ENCODE data around the gene ORAI3. TPM values are rescaled to one million over a fixed set of nuclear protein-coding genes. Genes with fewer than 3 reads are reported as not detected.

Gene ORAI3
- total RNA-seq, 1 experiment from 2014 or later: 10.8 TPM

- peak overlapping the region; percentile 70 for H3K4me3 Mint-ChIP-seq
- CTCF ChIA-PET: interaction anchor here (0.5 to 8.2 kb wide), 12 partner anchors 12 to 475 kb away, joined by 3 to 79 read pairs (median 5); partner anchors contain the start of gene HSD3B7
- H3K27me3 Mint-ChIP-seq (ENCODE audit: low read depth): peaks cover 7% of the 10 kb centered on the region; the same call in 1 of the 2 replicates
Observed at GRCh38 chr16:30997725-30998711, 49.1 kb downstream of the ORAI3 start.

More at GRCh38 chr16:30997725-30998711, 49.1 kb downstream of the ORAI3 start:
- no peak for DNase-seq (ENCODE audit: low spot score)
- Mint-ChIP-seq H3K9me3 (no peaks in the 10 kb centered on the region), H3K36me3 (no peaks in the 10 kb centered on the region), H3K4me1 (peaks cover 16% of the 10 kb centered on the region), H3K27ac (0 out of 2 replicates have a peak overlapping the region, but pooled peaks have one; percentile 16)
- peak; percentile 3; the same call in 1 of the 2 replicates for ATAC-seq
- no peak for TF ChIP-seq ZBTB21 (CRISPR knock-in tag; IDR thresholded peaks at IDR 0.05; ENCODE audit: borderline replicate concordance)
- no peak for TF ChIP-seq JUN (CRISPR knock-in tag; IDR thresholded peaks at IDR 0.05)
- TF ChIP-seq ZNF671 (CRISPR knock-in tag; IDR thresholded peaks at IDR 0.05): no peak
- no peak for TF ChIP-seq SOX15 (CRISPR knock-in tag; IDR thresholded peaks at IDR 0.05)
- no peak for TF ChIP-seq TP53 (CRISPR knock-in tag; IDR thresholded peaks at IDR 0.05)
- TF ChIP-seq ZNF121 (CRISPR knock-in tag; IDR thresholded peaks at IDR 0.05): no peak
- TF ChIP-seq AR (CRISPR knock-in tag; IDR thresholded peaks at IDR 0.05): no peak
- TF ChIP-seq ATF2 (CRISPR knock-in tag; IDR thresholded peaks at IDR 0.05; ENCODE audit: borderline replicate concordance, low read depth): no peak
- no peak for TF ChIP-seq USF1 (CRISPR knock-in tag; IDR thresholded peaks at IDR 0.05)
- TF ChIP-seq E2F4 (CRISPR knock-in tag; IDR thresholded peaks at IDR 0.05; ENCODE audit: borderline replicate concordance, low read depth): no peak
- TF ChIP-seq TCF7 (CRISPR knock-in tag; IDR thresholded peaks at IDR 0.05; ENCODE audit: low read depth): no peak
- TF ChIP-seq RORB (CRISPR knock-in tag; IDR thresholded peaks at IDR 0.05): no peak
- TF ChIP-seq MAX (CRISPR knock-in tag; IDR thresholded peaks at IDR 0.05): no peak
- no peak for TF ChIP-seq SMAD4 (CRISPR knock-in tag; IDR thresholded peaks at IDR 0.05)
- TF ChIP-seq ZBTB43 (CRISPR knock-in tag; IDR thresholded peaks at IDR 0.05): no peak
- TF ChIP-seq GABPB1 (CRISPR knock-in tag; IDR thresholded peaks at IDR 0.05): no peak
- POLR2A ChIA-PET: interaction anchor here (0.6 to 1.8 kb wide), 6 partner anchors 12 to 448 kb away, joined by 3 to 6 read pairs (median 4); partner anchors contain the start of genes HSD3B7 and KAT8

Data from WTC11 (cell line).